Right lobe of liver (tissue), 4 donors: ENCODE data around the gene CALML4.

Experiments used
- CTCF ChIP-seq, 4 donors: fragments of 200-600 bp in 3 of 4; fragments of 450-650 bp in 1 of 4; IDR thresholded peaks; one replicate each; pipeline versions ENCODE4 v1.5.1 to v1.8.0; 2016 to 2022; ENCODE audit warnings: antibody characterized with exemption in 4 of 4, mild to moderate bottlenecking in 2 of 4
- POLR2A ChIP-seq: fragments of 450-650 bp; IDR thresholded peaks from one replicate; pipeline ENCODE4 v1.6.1; 2017; ENCODE audit warnings: antibody characterized with exemption, mild to moderate bottlenecking
- donor health status: DM: no; HTN: no; CAD: no.
- donor health status: DM: no; HTN: no; CAD: no.
- donor health status: DM: no; HTN: yes; CAD: no.

- TF ChIP-seq CTCF (IDR thresholded peaks at IDR 0.05), result no peak
- no peak for TF ChIP-seq POLR2A
Observed at GRCh38 chr15:68232449-68232848, 27.3 kb upstream of the CALML4 start.
